AG08395 (cell line): ENCODE results near the gene TSPAN33.

Experiments used
- DNase-seq: peaks from one replicate; pipeline ENCODE4 v3.0.0; 2012; ENCODE audit warnings: mixed read lengths, low spot score

Gene TSPAN33

GRCh38 chr7:129136887-129137642 lies 7.4 kb upstream of the TSPAN33 start:
- DNase-seq, result no peak

- DNase-seq, result no peak
Measured at GRCh38 chr7:129143724-129144094, 798 bp upstream of the TSPAN33 start.

GRCh38 chr7:129144834-129145668 lies 544 bp downstream of the TSPAN33 start:
- DNase-seq, result no peak

- DNase-seq, result no peak
Measured at GRCh38 chr7:129146237-129146979, 1.9 kb downstream of the TSPAN33 start.

- DNase-seq, result no peak
Measured at GRCh38 chr7:129147731-129148130, 3.2 kb downstream of the TSPAN33 start.

GRCh38 chr7:129149511-129149910 lies 5.0 kb downstream of the TSPAN33 start:
- DNase-seq, result no peak

DNA sequence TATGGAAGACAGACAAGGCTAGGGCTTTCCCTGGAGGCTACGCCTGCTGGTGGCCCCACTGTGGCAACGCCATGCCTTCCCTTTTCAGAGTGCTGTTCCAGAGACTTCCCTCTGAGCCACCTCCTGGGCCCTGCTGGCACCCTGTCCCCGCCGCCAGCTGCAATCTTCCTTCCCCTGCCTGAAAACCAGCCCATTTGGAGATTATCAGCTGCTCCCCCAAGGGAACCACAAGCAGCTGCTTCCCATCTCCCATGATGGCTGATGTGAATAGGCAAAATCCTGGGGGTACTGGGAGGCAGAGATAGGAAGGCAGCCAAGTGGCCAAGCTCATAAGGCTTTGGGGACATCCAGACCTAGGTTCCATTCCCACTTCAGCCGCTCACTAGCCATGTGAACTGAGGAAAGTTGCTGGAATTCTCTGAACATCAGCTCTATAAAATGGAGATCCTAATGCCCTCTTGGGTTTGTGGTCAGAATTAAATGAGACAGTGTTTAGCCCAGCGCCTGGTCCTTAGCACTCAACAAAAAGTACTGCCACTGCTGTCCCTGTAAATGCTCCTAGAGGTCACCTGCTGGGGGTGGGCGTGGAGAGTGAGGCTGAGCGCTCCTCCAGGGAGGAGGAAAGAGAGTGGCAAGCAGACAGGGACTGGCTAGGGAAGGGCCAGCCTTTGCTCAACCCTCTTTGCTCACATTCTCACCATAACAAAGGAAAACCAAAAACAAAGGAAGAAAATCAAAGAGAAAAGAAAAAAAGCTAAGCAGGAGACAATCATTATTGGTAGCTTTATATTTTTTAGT lies 5.9 kb downstream of the TSPAN33 start:
- no peak for DNase-seq

GRCh38 chr7:129157651-129158050 lies 13.1 kb downstream of the TSPAN33 start:
- DNase-seq, result no peak

- DNase-seq, result no peak
Measured at GRCh38 chr7:129159539-129159938, 15.0 kb downstream of the TSPAN33 start.

- no peak for DNase-seq
Measured at GRCh38 chr7:129160161-129160905, 15.8 kb downstream of the TSPAN33 start.

DNA sequence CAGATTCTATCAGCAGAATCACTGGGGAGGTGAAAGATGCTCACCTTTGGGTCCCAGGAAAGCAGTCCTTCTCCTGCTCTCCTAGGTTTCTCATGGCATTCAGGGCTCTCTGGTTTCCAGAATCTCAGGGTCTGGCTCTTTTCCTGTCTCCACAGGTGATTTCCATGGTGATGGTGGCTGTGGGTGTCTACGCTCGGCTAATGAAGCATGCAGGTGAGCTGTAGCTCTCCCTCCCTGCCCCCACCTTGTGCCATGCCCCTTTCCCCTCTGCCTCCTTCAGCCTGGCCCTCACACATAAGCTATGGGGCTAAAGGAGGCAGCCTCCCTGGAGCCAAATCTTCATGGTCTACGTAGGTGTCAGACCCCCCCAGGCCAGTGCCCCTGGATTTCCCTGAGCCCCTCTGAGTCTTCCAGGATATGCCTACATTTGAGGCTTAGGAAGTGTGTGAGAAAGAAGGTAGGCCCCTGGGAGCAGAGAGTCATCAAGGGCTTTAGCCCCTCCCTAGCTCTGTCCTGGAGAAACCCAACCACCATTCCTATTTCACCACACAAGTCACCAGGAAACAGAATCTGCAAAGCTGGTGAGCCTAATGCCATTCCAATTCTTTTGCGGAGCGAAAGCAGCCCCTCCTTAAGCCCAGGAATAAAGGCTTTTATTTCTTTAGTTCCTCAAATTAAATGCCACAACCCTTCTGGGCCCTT lies 17.2 kb downstream of the TSPAN33 start:
- no peak for DNase-seq

DNA sequence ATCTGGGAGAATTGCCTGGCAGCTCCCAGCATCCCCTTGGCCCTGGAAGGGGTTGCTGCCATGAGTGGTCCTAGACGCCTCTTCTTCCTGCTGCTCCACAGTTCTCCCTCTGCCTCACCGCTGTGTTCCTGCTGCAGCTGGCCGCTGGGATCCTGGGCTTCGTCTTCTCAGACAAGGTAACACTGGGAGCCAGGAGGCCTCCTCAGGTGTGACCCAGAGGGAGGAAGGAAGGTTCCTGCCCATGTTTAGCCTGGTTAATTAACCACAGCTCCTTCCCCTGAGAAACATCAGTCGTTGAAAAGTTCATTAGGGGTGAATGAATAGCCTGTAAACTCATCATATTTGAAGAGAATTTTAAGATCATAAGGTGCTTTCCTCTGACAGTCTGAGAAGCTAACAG lies 18.2 kb downstream of the TSPAN33 start:
- no peak for DNase-seq

DNA sequence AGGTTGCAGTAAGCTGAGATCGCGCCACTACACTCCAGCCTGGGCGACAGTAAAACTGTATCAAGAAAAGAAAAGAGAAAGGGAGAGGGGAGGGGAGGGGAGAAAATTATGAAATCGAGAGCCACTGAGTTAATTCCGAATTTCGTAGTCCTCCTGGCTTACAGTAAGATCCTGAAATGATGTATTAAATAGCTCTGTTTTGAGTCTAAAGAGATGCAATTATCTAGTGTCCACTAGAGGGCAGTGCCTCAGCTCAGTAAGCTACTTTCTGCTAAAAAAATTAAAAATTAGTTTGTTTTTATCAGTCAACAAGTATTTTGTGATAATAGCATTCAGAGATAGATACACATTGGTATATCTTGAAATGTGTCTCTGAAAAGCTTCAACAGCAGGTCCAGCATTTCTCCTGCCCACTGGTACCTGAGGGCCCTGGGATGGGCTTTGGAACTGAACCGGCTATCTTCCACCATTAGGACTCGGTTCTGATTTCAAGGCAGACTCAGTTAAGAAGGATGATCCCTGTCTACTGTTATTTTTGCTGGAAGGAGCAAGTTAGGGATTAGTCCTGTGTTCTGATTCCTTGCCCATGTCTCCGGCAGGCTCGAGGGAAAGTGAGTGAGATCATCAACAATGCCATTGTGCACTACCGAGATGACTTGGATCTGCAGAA lies 19.5 kb downstream of the TSPAN33 start:
- DNase-seq, result peak; percentile 76

DNA sequence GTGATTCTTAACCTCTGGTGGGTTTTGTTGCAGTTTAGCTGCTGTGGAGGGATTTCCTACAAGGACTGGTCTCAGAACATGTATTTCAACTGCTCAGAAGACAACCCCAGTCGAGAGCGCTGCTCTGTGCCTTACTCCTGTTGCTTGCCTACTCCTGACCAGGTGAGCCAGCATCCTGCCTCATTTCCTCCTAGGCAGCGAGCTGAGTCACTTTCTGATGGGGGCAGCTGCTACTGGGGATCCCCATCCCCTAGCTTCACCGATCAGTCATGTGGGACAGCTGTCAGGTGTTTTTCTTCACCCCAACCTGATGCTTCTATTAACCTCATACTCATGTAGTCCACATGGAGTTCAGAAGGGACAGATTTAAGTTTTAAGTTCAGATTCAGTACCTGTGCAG lies 22.2 kb downstream of the TSPAN33 start:
- no peak for DNase-seq

- DNase-seq, result no peak
Measured at GRCh38 chr7:129167817-129168216, 23.3 kb downstream of the TSPAN33 start.

DNA sequence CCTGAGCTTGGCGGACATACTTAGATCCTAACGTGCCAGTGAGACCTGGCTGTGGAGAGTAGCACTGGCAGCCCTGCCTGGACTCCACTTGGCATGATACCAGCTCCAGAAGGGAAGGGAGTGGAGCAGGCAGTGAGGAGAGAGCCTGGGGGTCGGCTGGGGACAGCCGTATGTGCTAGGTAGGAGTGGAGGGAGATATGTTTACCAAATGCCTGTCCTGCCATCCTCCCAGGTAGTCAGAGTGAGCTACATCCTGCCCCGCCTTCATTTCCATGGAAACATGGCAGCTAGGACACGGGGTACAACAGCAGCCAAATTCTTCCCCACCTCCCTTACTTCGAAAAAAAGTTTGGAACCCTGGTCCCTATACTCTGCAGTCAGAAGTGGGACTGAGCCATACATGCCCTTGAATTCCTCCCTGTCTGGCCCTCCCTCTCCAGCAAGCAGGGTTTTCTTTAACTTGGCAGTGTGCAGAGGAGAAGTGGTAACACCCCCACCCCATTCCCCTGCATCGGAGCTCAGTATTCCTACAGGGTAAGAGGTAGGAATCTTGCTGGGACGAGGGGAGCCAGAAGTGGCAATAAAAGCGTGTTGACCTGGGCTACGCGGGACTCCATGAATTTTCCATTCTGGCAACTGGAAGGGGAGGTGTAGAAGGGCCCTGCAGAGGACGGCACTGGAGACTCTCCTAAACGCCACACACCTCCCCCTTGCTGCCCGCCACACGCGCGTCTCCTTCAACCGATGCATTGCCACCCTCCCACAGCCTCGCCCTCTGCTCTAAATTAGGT lies 23.9 kb downstream of the TSPAN33 start:
- DNase-seq, result no peak

DNA sequence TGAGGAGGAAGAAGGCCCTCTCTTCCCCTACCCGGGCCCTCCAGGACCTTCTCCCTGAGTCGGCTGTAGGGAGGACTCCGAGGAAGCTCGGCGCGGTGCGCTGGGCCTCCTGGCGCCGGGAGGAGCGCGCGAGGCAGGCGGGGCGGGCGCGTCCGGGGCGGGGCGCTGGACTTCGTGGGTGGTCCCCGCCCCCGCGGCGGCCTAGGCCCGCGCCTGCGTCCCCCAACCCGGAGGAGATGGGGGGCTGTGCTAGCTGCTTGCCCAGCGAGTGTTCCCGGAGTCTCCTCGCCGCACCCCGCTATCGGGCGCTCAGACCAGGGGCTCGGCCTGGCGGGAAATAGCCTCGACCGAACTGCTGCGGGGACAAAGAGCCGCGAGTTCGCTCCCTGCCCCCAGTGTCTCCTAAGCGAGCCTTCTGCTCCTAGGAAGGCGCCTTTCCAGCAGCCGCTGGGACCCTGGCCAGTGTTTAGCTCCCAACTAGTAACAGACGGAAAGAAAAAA lies 24.7 kb downstream of the TSPAN33 start:
- peak; percentile 53 for DNase-seq

GRCh38 chr7:129169686-129170440 lies 25.4 kb downstream of the TSPAN33 start:
- DNase-seq, result no peak
